HG03095 (cell line): Measurements from ENCODE around the gene CSPG5.

Source experiments
- ATAC-seq: cut with Tn5 transposase; IDR thresholded peaks from one replicate; pipeline ENCODE4 v1.9.1; 2021; ENCODE audit warnings: moderate library complexity; ENCODE audit not compliant: unreplicated experiment

Gene CSPG5, protein sequence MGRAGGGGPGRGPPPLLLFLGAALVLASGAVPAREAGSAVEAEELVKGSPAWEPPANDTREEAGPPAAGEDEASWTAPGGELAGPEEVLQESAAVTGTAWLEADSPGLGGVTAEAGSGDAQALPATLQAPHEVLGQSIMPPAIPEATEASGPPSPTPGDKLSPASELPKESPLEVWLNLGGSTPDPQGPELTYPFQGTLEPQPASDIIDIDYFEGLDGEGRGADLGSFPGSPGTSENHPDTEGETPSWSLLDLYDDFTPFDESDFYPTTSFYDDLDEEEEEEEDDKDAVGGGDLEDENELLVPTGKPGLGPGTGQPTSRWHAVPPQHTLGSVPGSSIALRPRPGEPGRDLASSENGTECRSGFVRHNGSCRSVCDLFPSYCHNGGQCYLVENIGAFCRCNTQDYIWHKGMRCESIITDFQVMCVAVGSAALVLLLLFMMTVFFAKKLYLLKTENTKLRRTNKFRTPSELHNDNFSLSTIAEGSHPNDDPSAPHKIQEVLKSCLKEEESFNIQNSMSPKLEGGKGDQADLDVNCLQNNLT

DNA sequence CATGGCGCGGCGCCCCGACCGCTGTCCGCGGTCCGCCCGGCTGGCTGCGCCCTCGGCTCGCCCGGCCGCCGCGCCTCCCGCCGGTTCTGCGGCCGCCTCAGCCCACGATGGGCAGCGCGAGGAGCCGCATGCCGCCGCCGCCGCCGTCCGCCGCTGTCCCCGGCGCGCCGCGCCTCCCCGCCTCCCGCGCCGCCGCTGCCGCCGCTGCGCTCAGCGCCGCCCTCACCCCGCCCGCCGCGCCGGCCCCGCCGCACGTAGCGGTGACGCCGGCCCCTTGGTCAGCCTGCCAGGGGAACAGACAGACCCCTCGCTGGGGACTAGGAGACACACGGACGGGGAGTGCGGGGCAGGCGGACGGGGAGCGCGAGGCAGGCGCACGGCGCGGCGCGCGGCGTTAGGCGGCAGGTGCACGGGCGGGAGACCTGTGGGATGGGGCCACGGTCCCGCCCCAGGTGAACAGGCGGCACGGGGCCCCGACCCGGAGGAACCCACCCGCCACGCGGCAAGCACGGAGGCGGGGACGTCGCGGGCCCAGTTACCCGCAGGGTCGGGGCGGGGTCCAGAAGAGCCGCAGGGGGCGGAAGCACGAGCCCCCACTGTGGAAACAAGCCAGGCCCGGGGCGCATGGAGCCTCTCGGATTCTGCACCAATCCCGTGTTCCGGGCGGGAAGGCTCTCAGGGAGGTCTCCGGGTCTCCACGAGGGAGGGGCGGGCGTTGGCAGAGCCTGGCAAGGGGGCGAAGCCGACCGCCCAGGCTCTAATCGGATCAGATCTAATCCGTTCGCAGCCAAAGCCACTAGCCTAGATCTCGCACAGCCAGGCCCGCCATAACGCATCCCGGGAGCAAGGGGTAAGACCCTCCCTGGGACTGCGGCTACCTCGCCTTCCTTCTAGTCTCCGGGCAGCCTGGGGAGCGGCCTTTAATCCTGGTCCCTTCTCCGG, at the start of gene CSPG5:
TSS of gene CSPG5 (minus strand) at position 175 of the 942 bp plus-strand sequence. CDS start at position 3, 172 bp downstream.
- no peak for ATAC-seq

DNA sequence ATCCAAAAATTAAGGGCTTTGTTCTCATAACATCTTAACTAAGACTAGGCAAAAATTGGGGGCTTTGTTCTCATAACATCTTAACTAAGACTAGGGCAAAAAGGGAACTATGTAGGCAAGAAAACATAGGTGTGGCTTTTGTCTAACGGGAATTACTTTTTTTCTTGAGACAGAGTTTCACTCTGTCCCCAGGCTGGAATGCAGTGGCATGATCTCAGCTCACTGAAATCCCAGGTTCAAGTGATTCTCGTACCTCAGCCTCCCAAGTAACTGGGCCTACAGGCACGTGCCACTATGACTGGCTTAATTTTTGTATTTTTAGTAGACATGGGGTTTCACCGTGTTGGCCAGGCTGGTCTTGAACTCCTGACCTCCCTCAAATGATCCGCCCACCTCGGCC, 49.8 kb upstream of the CSPG5 start:
- ATAC-seq, result no peak

GRCh38 chr3:47622671-47623461, 44.2 kb upstream of the CSPG5 start:
- no peak for ATAC-seq

- ATAC-seq, result no peak
Observed at GRCh38 chr3:47617086-47618010, 38.7 kb upstream of the CSPG5 start.

- no peak for ATAC-seq
Observed at GRCh38 chr3:47614788-47615187, 36.1 kb upstream of the CSPG5 start.

DNA sequence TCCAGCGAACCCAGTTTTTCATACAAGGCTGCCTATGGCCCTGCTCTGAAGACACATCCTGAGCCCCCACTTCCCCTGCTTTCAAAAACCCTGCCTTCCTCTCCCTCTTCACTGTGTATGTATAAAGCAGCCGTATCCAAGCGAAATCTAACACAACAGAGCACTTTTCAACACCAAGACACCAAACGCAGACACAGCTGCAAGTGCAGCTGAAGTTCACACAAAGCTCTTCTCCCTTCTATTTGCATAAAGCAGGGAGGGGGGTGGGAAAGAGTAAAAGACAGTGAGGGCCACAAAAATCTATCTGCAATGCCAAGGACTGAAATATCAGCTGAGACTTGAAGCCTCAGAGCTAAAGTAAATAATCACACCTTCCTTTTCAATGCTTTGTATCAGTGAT, 35.1 kb upstream of the CSPG5 start:
- ATAC-seq, result no peak

- no peak for ATAC-seq
Observed at GRCh38 chr3:47612879-47613278, 34.2 kb upstream of the CSPG5 start.

DNA sequence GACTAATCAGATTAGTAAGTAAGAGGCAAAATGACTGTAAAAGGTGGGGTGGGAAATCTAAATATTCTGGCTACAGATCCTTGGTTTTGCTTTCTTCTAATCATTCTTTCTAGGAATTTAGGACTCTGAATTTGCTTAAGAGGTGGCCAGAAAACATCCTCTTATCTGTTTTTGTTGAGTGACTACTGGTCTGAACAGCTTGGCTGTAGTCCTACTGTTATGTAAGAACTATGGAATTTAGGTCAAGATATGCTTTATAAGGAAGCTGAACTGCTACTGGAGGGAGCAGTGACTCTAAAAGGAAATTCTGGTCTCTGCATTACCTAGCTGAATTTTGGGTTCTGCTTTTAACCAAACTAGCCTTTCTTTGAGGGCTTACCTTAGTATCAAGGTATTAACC, 33.5 kb upstream of the CSPG5 start:
- no peak for ATAC-seq

DNA sequence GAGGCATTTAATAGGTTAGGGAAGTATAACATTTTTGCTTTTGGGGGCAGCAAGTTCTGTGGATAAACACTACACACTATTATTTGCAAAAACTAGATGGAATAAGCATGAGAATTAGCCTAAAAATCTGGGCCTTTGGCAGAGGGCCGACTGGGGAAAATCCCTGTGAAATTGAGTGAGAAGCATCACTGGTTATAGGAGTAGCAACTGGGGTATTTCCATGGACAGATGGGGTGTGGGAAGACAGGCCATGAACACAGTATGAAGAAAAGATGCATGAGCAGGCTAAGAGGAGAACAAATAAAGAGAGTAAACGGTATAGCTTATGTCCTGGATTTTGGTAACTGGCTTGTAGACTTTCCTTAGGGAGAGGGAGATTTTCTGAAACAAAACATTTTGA, 32.9 kb upstream of the CSPG5 start:
- no peak for ATAC-seq

DNA sequence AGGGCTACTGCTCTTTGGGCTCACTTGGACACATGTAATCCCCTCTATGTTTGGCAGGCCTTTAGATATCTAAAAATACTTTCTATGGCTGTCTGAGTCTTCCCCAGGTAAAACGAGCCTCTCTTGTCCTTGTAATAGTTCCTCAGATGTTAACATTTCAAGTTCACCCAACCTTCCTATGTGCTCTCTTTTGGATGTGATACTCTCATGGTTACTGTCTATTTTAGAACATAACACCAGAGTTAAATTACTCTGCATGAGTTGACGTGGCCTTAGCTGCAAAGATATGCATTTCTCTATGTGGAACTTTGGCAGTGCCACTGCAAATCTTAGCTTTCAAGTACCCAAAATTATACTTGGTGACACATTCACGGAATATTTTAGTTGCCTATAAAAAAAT, 31.9 kb upstream of the CSPG5 start:
- no peak for ATAC-seq

- ATAC-seq, result no peak
Observed at GRCh38 chr3:47607335-47607734, 28.7 kb upstream of the CSPG5 start.

DNA sequence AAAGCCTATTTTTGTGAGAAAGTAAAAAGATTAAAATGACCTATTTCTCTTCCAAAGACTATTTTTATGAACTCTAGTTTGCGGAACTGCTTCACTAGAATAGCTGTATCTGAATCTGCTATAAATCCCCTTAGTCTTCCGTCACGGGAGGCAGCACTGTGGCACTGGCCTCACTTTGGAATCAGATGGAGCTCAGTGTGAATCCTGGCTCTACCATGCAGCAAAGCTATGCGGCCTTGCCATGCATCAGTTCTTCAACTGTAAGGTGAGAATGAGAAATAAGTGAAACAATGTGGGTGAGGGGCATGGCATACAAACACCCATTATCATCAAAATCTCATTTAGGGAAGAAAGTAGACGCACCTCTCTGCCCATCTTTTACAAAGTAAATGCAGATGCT, 27.5 kb upstream of the CSPG5 start:
- no peak for ATAC-seq

GRCh38 chr3:47605652-47606051, 27.0 kb upstream of the CSPG5 start:
- no peak for ATAC-seq

GRCh38 chr3:47604145-47604544, 25.5 kb upstream of the CSPG5 start:
- no peak for ATAC-seq

- ATAC-seq, result no peak
Observed at GRCh38 chr3:47603332-47603731, 24.7 kb upstream of the CSPG5 start.

DNA sequence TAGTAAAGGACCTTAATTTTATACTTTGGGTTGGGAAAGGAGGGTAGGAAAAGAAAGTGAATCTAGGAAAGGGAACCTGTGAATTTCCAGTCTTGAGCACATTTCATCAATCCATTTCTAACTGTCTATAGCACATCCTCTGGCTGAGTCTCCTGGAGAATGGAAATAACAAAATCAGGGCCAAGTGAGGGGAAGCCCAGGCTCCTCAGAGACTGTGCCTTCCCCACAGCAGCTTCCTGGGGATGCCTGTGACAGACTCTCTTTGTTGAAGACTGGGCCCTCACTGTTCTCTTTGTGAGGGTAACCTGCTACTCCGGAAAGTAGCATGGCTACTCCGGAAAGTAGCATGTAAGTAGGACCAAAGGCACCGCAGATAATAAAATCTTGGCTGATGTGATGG, 22.6 kb upstream of the CSPG5 start:
- no peak for ATAC-seq

DNA sequence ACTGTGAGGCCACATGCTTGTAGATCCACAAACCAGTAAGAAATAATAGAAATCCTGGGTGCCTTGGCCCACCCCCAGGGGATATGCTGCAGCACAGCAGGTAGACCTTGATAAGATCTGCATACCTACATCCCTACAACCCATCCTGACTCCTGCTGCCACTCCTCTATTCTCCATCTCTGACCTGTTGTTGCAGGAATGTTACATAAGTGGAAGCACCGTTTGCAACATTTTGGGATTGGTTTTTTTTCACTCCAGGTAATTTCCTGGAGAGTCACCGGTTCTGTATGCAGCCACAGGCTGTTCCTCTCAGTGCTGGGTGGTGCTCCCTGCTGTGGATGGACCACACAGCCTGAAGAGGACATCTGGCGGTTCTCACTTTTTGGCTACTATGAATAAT, 16.1 kb upstream of the CSPG5 start:
- no peak for ATAC-seq

GRCh38 chr3:47592066-47592795, 13.6 kb upstream of the CSPG5 start:
- no peak for ATAC-seq

GRCh38 chr3:47590216-47590615, 11.6 kb upstream of the CSPG5 start:
- no peak for ATAC-seq
